Activated CD4-positive, CD25-positive, alpha-beta regulatory T cell (primary cell): ENCODE results near the gene DOCK6.

ENCODE experiments used
- DNase-seq, 4 experiments: peaks; one replicate each; lab custom pipeline; 2025; lab: John Stamatoyannopoulos, UW

The DOCK6 gene

GRCh38 chr19:11223200-11223599, 39.1 kb downstream of the DOCK6 start:
- DNase-seq: no peak

- DNase-seq: no peak
Measured at GRCh38 chr19:11221082-11221598, 41.2 kb downstream of the DOCK6 start.

DNA sequence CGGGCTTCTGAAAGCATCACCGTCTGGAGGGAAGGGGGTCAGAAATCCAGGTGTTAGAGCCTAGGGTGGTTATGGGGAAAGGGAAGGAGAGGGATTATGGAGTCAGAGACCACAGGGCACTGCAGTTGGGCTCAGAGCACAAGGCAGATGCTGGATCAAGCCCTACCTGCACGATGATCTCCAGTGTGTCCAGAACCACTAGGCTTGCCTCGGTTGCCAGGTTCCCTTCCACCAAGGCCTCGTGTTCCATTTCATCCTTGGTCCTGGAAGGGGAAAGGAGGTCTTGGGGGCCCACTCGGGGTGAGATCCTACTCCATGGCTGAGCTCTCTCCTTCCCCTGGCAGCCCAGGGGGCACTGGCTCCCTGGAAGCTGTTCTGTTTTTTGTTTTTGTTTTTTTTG, 47.9 kb downstream of the DOCK6 start:
- no peak for DNase-seq

GRCh38 chr19:11210656-11210928, 51.7 kb downstream of the DOCK6 start:
- DNase-seq: no peak

- no peak for DNase-seq
Measured at GRCh38 chr19:11209839-11210655, 52.3 kb downstream of the DOCK6 start.

DNA sequence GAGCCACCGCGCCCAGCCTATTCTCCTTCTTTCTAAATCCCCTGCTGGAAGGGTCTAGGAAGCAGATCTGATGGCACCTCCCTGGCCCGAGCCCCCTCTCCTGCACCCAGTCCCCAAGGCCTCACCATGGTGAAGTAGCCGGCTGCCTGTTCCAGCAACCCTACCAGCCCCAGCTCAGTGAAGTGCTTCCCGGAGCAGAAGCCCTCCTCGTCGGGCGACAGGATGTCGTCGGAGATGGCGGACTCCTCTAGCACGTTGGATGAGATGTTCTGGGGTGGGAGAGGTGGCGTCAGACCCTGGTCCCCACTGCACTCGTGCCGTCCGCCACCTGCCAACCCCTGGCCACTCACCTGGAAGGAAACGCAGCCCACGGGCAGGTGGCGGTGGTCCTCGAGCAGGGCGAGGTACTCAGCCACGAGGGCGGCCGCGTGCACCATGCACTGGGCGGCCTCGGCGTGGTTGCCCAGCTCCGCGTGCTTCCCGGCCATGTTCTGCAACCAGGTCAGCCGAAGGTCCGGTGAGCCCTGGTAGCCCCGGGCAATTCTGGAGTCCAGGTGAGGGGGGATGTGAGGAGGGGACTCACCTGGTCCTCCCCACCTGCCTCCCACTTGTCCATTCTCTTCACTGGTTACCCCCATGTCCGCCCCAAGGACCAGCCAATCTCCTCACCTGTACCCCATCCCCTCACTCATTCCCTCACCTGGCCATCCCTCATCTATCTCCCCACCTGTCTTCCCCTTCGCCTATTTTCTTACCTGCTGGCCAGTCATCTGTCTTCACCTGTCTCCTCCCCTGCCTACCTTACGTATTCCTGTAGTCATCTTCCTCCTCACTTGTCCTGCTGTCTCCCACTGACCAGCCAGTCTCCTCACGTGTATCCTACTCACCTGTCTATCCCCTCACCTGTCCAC, 53.5 kb downstream of the DOCK6 start:
- DNase-seq: no peak

DNA sequence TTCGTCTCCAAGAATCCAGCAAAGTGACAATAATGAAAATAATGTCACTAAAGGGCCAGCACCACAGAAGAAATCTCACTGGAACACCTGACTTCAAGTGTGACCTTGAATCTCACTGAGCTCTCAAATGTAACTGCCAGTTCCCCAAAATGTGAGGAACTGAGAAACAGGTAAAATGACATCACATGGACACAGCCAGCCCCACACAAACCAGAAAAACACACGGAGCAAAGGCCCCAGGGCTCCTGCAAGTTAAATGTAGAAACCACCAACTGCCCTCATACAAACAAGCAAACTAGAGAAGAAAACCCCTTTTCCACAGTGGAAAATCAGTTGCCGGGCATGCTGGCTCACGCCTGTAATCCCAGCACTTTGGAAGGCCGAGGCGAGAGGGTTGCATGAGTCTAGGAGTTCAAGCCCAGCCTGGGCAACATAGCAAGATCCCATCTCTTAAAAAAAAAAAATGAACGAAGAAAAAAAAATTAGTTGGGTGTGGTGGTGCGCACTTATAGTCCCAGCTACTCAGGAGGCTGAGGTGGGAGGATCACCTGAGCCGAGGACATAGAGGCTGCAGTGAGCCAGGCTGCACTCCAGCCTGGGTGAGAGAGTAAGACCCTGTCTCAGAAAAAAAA, 56.3 kb downstream of the DOCK6 start:
- DNase-seq: no peak

DNA sequence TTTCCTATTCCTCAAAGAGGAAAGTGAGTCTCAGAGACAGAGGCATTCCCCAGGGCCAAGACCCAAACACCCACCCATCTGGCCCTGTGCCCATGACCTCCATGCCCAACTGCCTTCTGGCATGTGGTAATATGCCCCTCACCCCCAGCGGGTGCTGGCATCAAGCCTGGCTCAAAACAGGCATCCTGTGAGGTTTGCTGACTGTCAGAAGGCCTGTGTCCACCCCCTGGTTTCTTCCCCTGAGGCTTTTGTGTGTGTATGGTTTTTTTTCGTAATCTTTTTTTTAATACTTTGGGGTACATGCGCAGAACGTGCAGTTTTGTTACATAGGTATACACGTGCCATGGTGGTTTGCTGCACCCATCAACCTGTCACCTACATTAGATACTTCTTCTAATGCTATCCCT, 57.4 kb downstream of the DOCK6 start:
- no peak for DNase-seq

GRCh38 chr19:11204076-11204602, 58.2 kb downstream of the DOCK6 start:
- no peak for DNase-seq

DNA sequence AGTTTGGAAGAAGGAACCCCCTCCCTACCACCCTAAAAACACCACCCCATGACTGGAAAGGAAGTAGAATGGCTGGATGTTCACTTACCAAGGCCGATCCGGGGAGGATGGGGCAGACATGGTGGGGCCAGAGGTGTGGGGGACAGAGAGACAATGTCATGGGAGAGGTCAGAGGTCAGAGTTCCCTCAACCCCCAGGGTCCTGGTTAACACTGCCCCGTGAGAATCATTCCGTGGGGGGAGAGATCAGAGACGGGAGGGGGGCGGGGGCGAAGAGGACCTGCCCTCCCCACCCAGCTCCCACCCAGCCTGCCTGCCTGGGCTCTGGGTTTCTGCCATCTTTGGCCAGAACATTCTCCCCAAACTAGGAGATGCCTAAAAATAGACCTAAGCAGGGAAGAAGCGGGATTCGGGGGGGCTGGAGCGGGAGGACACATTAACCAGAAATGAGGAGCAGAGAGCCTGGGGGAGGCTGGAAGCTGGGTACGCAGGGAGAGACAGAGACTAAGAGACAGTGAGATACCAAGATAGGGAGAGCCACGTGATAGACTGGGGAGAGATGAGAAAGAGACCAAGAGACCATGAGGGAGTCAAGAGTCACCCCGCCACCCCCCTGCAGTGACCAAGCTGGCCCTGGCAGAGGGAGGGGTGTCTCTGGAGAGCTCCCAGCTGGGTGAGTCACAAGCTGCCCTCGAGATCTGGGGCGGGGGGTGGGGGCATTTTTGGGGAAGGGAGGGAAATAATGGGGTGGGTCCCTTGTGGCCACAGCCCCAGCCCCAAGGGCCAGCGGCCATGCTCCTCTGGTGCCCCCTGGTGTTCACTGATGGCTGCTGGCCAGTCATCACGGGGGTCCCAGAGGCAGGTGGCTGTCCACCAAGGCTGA, 58.9 kb downstream of the DOCK6 start:
- peak in 3 of 4 experiments; percentile 8 to 21 (median 16) for DNase-seq

DNA sequence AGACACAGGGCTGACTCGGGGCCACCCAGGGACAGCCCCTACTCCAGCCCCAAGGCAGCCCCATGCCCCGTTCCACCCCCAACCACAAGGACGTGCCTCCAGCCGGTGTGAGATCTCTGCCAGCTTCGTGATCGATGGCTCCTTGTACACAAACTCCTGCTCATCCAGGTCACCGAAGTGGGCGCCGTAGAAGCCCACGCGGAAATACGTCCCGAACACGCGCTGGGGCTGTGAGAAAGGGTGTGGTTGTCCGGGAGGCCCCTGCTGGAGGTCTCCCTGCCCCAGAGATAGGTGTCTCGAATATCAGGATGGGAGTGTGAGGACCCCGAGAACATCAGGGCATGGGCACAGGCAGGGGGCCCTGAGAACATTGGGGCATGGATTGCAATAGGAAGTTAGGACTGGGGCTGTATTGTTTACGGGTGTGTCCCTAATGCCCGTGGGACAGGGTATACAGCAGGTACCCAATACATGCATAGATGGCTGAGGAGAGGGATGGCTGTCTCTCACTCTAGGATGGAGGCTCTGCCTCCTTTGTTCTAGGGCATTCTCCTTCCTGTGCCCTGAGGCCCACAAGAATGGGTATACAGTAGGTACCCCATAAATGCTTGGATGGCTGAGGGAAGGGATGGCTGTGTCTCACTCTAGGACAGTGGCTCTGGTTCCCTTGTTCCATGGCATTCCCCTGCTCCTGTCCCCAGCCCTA, 59.7 kb downstream of the DOCK6 start:
- no peak for DNase-seq

DNA sequence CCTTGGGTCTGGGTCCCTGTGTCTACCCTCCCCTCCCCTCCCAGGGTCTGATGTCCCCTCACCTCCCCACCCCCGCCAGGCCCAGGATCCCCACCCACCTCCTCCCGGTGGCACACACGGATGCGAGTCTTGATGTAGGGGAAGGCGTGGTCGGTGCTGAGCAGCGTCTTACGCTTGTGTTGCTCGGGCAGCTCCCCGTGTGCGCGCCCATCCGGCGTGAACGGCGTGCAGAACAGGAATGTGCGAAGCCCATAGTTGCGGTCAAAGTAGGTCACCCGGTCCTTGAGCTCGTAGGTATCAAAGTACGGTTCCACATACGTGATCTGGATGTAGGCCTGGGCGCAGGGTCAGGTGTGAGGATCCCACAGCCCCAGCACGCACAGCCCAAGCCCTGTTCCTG, 60.5 kb downstream of the DOCK6 start:
- DNase-seq: no peak

GRCh38 chr19:11200931-11201330, 61.4 kb downstream of the DOCK6 start:
- no peak for DNase-seq

DNA sequence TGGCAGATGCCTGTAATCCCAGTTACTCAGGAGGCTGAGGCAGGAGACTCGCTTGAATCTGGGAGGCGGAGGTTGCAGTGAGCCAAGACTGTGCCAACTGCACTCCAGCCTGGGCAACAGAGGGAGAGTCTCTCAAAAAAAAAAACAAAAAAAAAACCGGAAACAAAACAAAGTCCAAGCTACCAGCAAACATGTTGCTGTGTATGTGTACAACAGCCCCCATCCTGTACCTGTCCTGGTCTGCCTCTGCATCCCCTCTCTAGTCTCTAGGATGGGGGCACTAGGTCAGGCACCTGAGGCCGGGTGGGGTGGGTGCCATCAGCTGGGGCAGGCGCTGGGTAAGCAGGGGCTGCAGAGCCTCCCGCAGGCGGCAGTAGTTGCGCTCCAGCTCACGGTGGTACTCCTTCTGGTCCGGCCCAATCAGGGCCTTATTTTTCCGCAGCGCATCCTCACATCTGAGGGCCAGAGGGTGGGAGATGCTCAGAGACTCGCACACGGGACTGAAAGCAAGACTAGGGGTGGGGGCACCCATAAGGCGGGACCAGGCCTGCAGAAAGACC, 62.2 kb downstream of the DOCK6 start:
- no peak for DNase-seq

DNA sequence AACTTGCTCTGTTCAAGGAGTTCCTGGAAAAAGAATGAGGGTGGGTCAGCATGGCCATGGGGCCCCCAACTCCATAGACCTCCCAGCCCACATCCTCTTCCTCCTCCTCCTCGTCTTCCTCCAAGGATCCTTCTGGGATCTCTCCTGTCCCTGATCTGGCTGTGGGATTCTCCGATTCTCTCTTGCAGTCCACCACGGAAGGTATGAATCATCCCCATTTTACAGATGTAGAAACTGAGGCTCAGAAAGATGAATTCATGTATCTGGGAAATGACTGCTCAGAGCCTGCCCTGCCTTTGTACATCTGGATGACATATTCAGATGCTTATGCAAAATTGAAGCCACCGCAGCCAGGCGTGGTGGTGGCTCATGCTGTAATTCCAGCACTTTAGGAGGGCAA, 62.8 kb downstream of the DOCK6 start:
- DNase-seq: no peak

GRCh38 chr19:11198769-11199424, 63.4 kb downstream of the DOCK6 start:
- DNase-seq: no peak

- DNase-seq: no peak
Measured at GRCh38 chr19:11198175-11198534, 64.2 kb downstream of the DOCK6 start.

DNA sequence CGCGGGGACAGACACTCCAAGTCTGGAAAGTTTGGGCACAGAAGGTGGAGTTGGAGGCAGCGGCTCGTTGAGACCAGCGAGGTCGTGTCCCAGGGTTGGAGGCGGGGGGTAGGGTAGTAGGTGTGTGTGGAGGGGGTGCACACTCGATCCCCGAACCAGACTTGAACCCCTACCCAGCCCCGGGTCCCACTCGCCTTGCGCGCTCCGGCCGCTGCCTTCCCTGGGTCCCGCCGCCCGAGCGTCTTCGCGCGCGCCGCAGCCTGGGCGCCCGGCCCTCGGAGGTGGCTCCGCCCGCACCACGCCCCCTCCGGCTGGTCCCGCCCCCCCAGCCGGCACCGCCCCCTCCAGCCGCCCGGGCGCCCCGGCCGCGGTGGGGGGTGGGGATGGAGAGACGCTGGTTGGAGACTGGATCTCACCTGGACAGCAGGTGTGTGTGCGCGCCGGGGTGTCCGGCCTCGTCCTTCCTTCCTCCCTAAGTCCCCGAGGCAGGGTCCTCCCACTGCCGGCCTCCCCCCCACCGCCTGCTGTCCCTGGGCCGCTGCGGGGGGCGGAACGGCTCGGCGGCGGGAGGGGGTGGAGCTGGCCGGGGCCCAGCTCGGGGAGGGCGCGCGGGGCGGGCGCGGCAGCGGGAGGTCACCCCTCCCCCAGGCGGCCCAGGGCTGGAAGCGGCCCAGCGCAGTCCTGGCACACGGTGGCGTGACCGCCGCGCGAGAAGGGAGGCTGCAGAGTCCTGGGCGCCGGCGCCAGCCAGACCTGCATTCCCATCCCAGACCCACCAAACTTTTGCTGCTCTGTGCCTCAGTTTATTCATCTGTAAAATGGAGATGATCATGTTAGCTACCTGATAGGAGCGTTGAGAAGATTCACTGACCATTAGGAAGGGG, 64.8 kb downstream of the DOCK6 start, which contains the start of gene KANK2:
Gene KANK2, minus strand, starts transcription at position 255 of the 884 bp plus-strand sequence. CDS start 3,034 bp downstream, outside the sequence.
- DNase-seq: peak; percentile 52 to 62 (median 56)
